DOHH2 (cell line): ENCODE measurements around the gene FAM114A2.

Source experiments
- CTCF ChIP-seq: fragments of 200-600 bp; sonication (generic); IDR thresholded peaks from one replicate; pipeline ENCODE4 v1.5.1; 2014; ENCODE audit warnings: antibody characterized with exemption, mild to moderate bottlenecking, low read depth, low read length; ENCODE audit not compliant: poor library complexity, severe bottlenecking
- EZH2phosphoT487 ChIP-seq: fragments of 200-600 bp; sonication (generic); IDR thresholded peaks from 2 replicates; pipeline ENCODE4 v1.6.1; 2017; ENCODE audit warnings: borderline replicate concordance, mild to moderate bottlenecking, antibody characterized with exemption, low read length, moderate library complexity, mixed read lengths

GRCh38 chr5:154031937-154032489 is 6.7 kb downstream of the FAM114A2 start:
- TF ChIP-seq CTCF: no peak
- TF ChIP-seq EZH2phosphoT487: no peak
